ENCODE data around the gene CFAP210.
"Not testable (repeated sequence)": the region's sequence is repeated elsewhere in the genome, so short reads cannot be mapped to it uniquely, and the experiment has no call there.

CFAP210 gene

GRCh38 chr2:169712791-169713227, 18.6 kb upstream of the CFAP210 start:
- no peak for DNase-seq

DNA sequence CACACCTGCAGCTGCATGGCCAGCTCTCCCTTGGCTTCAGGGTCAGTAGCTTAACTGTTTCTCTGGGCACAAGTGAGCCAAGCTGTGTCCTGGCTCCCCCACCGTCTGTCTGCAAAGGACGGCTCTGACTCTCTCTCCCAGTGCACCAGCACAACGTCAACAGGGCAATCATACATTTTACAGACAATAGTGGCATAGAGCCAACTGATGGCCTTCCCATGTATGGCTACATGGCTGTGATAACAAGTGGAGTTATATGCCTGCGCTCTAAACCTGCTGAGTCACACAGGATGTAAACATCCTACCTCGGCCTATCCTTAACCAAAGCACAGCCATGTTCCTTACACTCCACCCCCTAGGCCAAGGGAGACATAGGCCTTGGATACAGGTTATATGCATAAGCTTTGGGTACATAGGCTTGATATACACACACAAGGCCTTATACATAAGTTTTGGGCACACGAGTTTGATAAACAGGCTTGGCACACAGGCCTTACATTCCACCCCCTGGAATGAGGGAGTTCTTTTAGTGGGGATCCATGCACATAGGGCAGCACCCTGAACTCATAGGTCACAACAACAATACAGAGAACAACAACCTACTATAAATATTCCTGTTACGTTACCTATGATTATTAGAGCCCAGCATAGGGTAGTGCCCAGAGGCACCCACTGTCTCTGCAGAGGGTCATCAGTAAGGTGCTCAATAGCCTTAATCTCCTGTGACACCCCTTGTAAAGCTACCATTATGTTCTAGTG, 17.7 kb upstream of the CFAP210 start:
- no peak for DNase-seq

DNA sequence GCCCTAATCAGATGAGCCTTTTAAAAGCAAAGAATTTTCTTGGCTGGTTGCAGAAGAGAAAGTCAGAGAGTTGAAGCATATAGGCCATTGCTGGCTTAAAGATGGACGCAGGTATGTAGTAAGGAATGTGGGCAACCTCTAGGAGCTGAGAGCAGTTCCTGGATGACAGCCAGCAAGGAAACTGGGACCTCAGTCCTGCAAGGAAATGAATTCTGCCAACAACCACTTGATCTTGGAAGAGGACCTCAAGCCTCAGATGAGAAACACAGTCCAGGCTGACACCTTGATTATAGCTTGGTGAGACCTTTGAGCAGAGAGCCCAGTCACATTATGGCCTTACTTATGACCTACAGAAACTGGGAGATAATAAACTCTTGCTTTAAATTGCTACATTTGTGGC, 15.8 kb upstream of the CFAP210 start:
- DNase-seq: no peak

DNA sequence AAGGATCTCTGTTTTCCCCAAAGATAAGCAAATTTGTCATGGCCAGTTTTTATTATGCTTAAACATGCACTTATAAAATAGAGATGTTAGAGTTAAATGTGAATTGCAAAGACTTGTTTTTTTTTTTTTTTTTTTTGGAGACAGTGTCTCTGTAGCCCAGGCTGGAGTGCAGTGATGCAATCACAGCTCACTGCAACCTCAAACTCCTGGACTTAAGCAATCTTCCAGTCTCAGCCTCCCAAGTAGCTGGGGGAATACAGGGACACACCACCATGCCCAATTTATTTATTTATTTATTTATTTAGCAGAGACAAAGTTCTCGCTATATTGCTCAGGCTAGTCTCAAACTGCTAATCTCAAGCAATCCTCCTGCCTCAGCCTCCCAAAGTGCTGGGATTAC, 15.1 kb upstream of the CFAP210 start:
- no peak for DNase-seq

- no peak for DNase-seq
Measured at GRCh38 chr2:169707626-169708025, 13.4 kb upstream of the CFAP210 start.

DNA sequence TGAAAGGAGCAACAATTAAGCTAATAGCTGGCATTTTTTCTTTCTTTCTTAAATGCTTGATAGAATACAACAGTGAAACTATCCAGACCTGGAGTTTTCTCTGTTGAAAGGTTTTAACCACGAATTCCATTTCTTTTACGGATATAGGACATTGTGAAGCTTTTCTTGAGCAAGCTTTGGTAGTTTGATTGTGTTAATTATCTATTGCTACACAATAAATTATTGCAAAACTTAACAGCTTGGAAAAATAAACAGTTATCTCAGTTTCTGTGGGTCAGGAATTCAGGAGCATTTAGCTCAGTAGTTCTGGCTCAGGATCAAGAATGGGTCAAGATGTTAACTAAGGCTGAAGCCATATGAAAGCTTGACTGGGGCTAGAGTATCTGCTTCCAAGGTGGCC, 11.7 kb upstream of the CFAP210 start:
- no peak for DNase-seq

- DNase-seq: no peak
Measured at GRCh38 chr2:169704160-169704708, 10.0 kb upstream of the CFAP210 start.

GRCh38 chr2:169702996-169703395, 8.8 kb upstream of the CFAP210 start:
- DNase-seq: no peak

DNA sequence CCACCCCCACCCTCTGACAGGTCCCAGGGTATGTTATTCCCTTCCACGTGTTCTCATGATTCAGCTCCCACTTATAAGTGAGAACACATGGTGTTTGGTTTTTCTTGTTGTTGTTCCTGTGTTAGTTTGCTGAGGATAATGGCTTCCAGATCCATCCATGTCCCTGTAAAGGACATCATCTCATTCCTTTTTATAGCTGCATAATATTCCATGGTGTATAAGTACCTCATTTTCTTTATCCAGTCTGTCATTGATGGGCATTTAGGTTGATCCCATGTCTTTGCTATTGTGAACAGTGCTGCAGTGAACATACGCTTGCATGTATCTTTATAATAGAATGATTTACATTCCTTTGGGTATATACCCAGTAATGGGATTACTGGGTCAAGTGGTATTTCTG, 5.0 kb upstream of the CFAP210 start:
- DNase-seq: not testable (repeated sequence)

DNA sequence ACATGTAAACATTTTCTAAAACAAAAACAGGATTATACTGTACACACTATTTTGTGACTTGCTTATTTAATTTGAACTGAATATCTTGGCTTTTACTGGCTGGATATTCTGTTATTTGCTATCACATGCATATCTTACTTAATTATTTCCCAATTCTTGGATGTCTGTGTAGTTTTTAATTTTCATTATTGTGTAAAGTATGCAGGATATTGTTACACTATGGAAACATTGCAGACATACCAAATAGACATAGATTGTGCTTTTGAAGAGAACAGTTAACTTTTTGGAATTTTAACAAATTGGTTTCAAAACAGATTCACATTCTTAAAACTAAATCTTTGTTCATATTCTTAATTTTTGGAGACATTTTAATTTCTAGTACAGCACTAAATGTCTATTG, 2.2 kb upstream of the CFAP210 start:
- no peak for DNase-seq

DNA sequence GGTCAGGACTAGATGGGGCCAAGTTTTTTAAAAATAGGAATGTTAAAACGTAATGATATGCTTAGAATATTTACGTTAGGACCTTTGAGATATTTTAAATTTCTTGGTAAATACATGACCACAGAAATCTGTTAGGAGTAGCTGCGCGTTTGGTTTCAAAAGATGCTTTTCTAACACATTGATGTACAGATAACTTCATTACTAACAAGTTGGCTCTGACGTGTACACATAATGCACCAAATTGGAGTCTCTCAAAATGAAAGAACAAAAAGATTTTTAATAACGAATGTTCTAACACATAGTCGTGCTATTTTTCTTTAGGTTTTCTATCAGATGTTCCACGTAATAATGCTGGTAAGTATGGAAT, 672 bp upstream of the CFAP210 start:
- DNase-seq: no peak

DNA sequence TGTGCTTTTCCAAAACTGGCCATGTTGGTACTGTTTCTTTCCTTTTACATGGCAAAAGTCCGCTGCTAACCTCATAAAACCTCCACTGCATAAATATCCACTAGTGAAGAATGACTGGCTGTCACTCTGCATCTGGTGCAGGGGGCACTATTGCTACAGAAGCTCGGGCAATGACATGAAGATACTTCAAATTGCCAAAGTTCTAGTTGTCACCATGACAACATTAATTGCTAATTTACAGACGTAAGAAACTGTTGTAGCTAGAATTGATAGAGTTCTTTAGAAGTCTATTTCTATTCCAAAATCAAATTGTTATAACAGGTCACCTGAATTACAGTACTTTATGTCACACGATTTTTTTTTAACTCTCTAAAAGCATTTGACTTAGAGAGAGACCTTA, 845 bp downstream of the CFAP210 start:
- no peak for DNase-seq

GRCh38 chr2:169692718-169693117, 1.5 kb downstream of the CFAP210 start:
- no peak for DNase-seq

GRCh38 chr2:169690958-169691357, 3.2 kb downstream of the CFAP210 start:
- no peak for DNase-seq

DNA sequence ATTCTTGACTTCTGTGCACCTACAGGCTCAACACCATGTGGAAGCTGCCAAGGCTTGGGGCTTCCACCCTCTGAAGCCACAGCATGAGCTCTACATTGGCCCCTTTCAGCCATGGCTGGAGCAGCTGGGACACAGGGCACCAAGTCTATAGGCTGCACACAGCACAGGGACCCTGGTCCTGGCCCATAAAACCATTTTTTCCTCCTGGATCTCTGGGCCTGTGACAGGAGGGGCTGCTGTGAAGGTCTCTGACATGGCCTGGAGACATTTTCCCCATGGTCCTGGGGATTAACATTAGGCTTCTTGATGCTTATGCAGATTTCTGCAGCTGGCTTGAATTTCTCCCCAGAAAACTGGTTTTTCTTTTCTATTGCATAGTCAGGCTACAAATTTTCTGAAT, 6.3 kb downstream of the CFAP210 start:
- DNase-seq: not testable (repeated sequence)

GRCh38 chr2:169686825-169687224, 7.4 kb downstream of the CFAP210 start:
- not testable (repeated sequence) for DNase-seq

- not testable (repeated sequence) for DNase-seq
Measured at GRCh38 chr2:169684712-169685111, 9.5 kb downstream of the CFAP210 start.

GRCh38 chr2:169684135-169684565, 10.1 kb downstream of the CFAP210 start:
- no peak for DNase-seq

DNA sequence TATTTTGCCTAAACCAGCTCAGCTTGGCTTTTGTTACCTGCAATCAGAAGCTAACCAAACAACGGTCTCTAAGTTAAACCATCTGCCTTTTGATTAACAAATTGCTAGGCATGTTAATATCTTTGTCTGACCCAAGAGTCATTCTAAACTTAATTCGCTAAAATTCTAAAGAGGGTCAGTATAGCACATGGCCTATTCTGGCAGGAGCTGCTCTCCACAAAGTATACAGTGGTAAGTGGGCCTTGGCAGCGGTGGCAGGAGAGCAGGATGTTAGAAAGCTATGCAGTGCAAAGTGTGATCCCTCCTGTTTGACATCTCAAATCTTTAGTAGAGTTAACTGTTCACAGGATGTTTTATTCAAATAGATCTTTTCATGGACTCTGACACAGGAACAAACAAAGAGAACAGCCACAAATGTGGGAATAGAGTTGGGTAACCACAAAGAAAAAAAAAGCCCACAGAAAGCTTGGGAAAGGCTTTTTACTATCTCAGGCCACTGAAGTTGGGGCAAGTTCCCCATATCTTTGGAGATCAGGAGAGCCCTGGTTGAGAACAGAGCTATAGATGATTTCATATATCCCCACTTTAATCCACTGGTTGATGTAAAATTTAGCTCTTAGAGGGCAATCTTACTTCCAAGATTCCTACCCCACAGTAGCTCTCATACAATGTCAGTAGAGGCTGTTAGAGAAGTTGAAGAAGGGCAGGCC, 10.6 kb downstream of the CFAP210 start:
- no peak for DNase-seq

DNA sequence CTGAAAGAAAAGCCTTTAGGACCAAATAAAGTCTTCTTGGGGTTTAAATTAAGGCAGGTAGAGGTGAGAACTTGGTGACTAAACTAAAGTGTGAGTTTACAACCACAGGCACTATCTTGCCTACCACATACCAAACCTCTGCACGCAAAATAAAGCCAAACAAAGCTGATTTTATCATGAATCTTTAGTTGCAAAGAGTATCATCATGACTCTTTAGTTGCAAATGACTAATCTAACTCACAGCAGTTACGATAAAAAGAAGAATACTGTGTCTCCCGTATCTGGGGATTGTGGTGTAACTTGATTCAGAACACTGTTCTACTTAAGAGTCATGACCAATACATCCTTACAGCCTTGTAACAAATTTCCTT, 11.2 kb downstream of the CFAP210 start:
- DNase-seq: no peak

- no peak for DNase-seq
Measured at GRCh38 chr2:169676850-169677249, 17.4 kb downstream of the CFAP210 start.

- no peak for DNase-seq
Measured at GRCh38 chr2:169676357-169676756, 17.8 kb downstream of the CFAP210 start.

- DNase-seq: no peak
Measured at GRCh38 chr2:169673921-169674320, 20.3 kb downstream of the CFAP210 start.

GRCh38 chr2:169673106-169673505, 21.1 kb downstream of the CFAP210 start:
- no peak for DNase-seq

All from stimulated activated CD4-positive, alpha-beta T cell treated with anti-CD3 and anti-CD28 coated beads, Interleukin-12 subunit alpha, Interleukin-12 subunit beta, amount 100 ng/mL, for 4 hours (primary cell).